ENCODE data around the gene PFKM.
"Not testable (repeated sequence)": the region's sequence is repeated elsewhere in the genome, so short reads cannot be mapped to it uniquely, and the experiment has no call there.

Gene PFKM

DNA sequence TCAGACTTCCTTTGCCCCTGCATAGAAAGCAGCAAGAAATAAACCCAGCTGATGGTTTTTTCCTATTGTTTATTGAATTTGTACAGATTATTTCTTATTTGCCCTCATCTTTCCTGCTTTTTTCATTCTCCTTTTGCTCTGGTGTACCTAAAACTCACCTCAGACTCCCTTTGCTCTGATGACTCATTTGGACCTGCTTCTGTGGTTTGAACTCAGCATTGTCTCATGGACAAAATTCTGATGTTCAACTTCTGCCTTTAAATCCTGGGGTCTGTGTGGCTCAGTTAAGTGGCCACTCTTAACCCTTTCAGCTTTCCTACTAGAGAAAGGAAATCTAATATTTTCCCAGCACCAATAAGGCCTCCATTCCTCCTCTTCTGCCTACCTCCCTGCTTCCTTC is 9.7 kb upstream of the PFKM start:
- Histone ChIP-seq H3K27ac (no peak overlapping the region), H3K4me3 (no peak overlapping the region)

DNA sequence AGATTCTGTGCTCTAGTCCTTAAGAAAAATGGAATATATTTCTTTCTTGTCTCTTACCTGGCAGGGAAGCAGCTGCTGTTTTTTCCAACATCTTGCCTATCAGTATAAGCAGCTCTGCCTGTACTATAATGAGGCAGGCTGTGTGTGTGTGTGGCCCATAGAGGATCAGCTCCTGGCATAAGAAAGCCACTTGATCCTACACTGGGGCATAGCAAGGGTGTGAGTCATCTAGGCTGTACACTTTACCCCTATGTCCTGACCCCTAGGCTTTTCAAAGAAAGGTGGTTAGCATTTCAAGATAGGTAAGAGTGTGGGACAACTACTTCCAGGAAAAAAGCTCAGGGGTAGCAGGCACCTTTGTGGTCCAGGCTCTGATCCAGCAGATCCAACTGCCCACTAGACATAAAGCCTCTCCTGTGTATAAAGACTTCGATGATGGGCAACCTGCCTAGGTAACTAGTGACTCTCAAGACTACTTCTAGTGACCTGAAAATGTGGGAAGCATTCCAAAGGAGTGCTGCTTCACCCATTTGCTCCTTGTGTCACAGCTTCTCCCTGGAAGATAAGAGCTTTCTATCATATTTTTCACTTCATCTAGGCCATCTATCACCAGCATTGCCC is 8.4 kb upstream of the PFKM start:
- no peak overlapping the region for H3K27ac ChIP-seq
- H3K4me3 ChIP-seq, result no peak overlapping the region

GRCh38 chr12:48111312-48111693 is 7.9 kb upstream of the PFKM start:
- not testable (repeated sequence) for H3K4me3 ChIP-seq, H3K27ac ChIP-seq

- Histone ChIP-seq H3K4me3 (no peak overlapping the region), H3K27ac (no peak overlapping the region)
These were observed 3.2 kb upstream of the PFKM start for GRCh38 chr12:48115957-48116356.

DNA sequence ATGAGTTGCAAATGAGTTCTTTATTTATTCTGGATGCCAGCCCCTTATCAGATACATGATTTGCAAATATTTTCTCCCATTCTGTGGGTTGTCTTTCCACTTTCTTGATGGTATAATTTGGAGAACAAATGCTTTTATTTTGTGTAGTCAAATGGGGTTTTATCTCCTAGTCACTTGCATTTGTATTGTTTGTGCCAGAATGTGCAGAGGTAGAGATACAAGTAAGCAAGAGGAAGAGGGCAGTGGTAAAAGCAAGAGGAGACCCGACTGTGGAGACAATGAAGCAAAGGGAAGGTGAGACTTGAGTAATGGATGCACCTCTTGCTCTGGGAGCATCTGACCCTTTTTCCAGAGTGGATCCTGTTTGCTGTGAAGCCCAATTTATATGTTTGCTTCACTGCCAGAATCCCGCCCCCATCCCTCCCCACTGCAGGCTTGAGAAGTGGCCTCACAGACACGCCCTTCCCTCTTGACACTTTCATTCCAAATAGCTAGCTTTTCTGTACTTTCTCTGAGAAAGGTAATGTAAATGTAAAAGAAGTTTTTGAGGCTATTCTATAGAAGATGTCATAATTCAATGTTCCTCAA is 786 bp upstream of the PFKM start:
- peak overlapping the region in 2 of 21 experiments; percentile 6 to 25 for H3K27ac ChIP-seq
- H3K4me3 ChIP-seq, result peak overlapping the region in 2 of 7 experiments; percentile 59 to 62

- peak overlapping the region; percentile 46 to 71 (median 59) for H3K4me3 ChIP-seq
- peak overlapping the region in 11 of 21 experiments; percentile 5 to 71 (median 49) for H3K27ac ChIP-seq
These were observed 651 bp downstream of the PFKM start for GRCh38 chr12:48119834-48120195.

DNA sequence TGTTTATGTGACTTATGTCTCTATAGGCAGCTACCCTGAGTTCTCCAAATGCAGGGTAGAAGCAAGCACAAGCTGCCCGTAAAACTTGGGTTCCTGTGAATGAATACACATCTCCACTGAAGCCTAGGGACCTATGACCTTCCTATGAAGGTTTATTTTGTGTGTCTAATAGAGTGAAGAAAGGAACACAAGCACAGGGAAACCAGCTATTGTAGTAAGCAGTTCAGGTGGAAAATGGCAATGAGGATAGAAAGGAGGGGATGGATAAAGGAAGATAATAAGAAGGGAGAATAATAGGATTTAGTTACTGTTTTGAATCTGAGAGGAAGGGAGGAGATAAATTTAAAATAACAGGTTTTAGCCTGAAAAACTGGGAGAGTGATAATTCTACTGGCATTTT is 2.4 kb downstream of the PFKM start:
- Histone ChIP-seq H3K27ac (no peak overlapping the region), H3K4me3 (no peak overlapping the region)

DNA sequence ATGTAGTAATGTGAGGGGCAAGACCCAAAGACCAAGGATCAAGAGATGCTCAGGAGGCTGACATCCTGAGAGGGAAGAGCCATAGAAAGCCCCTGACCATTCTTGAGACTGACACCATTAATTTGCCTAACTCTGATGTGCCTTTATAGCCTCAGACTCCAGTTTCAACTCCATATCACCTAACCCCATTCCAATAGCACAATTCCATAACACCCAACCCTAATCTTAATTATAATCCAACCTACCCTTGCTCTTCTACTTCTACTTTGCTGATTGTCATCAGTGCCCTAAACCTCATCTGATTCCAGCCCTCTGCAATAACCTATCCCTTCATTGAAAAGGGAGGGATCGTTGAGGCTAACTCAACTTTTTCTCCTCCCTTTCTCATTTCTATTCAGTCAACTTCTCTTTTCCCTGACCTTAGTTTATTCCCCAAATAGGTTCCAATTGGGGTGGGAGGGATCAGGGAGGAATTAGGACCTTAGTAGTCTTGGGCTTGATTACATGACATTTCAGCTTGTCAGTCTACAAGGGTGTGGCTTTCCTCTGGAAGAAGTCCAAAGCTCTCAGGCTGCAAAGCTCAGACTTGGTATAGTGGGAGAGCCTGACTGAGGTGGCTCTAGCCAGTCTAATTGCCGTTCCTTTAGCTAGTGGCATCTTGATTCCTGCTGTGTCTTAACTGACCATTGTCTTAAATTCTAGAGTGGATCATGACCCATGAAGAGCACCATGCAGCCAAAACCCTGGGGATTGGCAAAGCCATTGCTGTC is 3.1 kb downstream of the PFKM start:
- H3K27ac ChIP-seq, result no peak overlapping the region
- H3K4me3 ChIP-seq, result no peak overlapping the region

DNA sequence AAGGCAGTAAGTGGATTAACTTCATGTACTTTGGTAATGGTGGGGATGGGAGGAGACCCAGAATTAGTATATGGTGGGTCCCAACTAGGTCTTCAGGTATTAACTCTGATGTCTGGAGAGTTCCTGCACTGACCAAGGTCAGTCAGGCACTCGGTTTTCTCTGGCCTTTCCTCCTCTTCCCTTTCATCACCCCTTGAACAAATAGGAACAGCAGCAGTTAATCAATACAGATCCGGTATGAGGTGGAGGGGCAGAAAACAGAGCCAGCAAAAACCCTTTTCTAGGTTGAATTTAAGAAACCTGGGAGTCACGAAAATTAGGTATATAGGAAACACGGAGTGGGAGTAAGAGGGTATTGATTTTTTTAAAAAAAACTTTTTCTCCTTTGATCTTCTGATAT is 4.0 kb downstream of the PFKM start:
- no peak overlapping the region for H3K4me3 ChIP-seq
- H3K27ac ChIP-seq, result no peak overlapping the region

- H3K4me3 ChIP-seq, H3K27ac ChIP-seq: not testable (repeated sequence)
These were observed 6.4 kb downstream of the PFKM start for GRCh38 chr12:48125542-48125941.

DNA sequence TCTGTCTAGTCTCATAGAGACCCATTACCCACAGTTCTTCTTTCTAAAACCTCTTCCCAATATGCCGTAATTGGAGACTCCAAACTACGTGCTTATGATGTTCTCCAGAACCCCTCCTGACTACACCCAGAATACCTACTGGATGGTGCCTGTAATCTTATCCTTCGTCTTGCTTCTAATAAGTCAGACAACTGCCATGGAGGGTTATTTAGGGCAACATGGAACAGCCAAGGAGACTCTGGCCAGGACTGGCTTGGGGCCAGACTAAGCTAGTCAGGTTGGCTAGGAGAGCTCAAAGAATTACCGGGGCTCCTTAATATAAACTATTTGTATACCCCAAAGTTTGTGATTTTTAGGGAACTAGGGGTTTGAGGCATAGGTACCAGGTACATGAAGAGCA is 6.8 kb downstream of the PFKM start:
- Histone ChIP-seq H3K4me3 (no peak overlapping the region), H3K27ac (no peak overlapping the region)

DNA sequence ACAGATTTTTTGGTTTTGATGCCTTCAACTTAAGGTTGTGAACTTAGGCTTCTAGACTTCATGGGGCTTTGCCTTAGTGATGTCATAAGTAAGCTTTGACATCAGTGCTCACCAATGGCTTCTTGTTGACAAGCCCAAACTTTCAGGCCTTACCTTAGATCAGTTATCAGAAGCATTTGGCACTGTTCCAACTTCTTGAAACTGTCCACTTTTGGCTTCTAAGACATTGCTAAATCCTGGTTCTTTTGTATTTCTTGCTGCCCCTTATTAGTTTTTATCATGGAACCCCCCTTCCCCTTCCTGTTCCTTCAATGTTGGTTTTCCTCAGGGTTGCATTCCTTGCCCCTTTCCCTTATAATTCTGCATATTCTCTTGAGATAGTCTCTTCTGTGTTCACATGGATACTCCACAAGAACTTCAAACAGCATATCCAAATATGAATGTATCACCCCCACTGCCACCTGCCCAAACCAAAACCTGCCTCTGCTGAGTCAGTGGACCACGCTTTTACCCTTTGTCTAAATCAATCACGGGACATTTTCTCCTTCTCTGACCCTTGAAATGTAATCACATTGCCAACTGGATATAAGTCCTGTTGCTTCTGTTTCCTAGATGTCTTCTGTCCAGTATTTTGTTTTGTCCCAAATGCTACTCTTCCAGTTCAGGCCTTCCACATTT is 7.9 kb downstream of the PFKM start:
- no peak overlapping the region for H3K27ac ChIP-seq
- no peak overlapping the region for H3K4me3 ChIP-seq

- H3K27ac ChIP-seq, result no peak overlapping the region
- no peak overlapping the region for H3K4me3 ChIP-seq
These were observed 9.6 kb downstream of the PFKM start for GRCh38 chr12:48128800-48129199.

DNA sequence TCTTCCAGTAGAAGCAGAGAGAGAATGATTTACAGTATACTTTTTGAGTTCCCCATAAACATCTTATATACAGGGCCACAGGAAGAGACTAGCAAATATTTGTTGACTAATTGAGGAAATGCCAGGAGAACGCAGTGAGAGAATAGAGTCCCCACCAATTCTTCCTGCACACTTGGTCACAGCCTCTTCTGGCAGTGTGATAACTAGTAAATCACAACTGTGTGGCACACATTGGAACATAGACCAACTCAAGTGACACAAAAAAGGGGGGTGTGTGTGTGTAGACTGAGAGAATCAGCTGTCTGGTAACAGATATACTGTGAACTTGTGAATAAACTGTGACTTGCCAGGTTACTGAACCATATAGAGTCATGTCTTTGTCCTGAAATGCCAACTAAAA is 10.2 kb downstream of the PFKM start:
- no peak overlapping the region for H3K4me3 ChIP-seq

GRCh38 chr12:48131517-48131916 is 12.4 kb downstream of the PFKM start:
- no peak overlapping the region for H3K4me3 ChIP-seq

More for the DNA sequence above, 10.2 kb downstream of the PFKM start:
- H3K27ac ChIP-seq, result no peak overlapping the region

GRCh38 chr12:48132826-48133225 is 13.7 kb downstream of the PFKM start:
- no peak overlapping the region for H3K4me3 ChIP-seq
- H3K27ac ChIP-seq, result no peak overlapping the region

More at GRCh38 chr12:48131517-48131916, 12.4 kb downstream of the PFKM start:
- H3K27ac ChIP-seq, result no peak overlapping the region

- Histone ChIP-seq H3K4me3 (no peak overlapping the region), H3K27ac (no peak overlapping the region)
These were observed 15.9 kb downstream of the PFKM start for GRCh38 chr12:48135027-48135426.

- H3K27ac ChIP-seq, result no peak overlapping the region
- no peak overlapping the region for H3K4me3 ChIP-seq
These were observed 23.9 kb downstream of the PFKM start for GRCh38 chr12:48142818-48143674.

- Histone ChIP-seq H3K27ac (no peak overlapping the region), H3K4me3 (no peak overlapping the region)
These were observed 24.7 kb downstream of the PFKM start for GRCh38 chr12:48143898-48144297.

- no peak overlapping the region for H3K27ac ChIP-seq
- H3K4me3 ChIP-seq, result no peak overlapping the region
These were observed 26.8 kb downstream of the PFKM start for GRCh38 chr12:48145981-48146380.

Measured in skin epidermis (tissue), 12 donors.